HEK293 (cell line): ENCODE measurements around the gene CHRM4.

Source experiments
- ZNF138 ChIP-seq: fragments of 450-650 bp; formaldehyde crosslinking; IDR thresholded peaks from 2 replicates; pipeline ENCODE4 v1.5.1; 2016; ENCODE audit warnings: missing biosample characterization, missing genetic modification characterization, borderline replicate concordance
- ZNF670 ChIP-seq: fragments of 450-650 bp; formaldehyde crosslinking; IDR thresholded peaks from 2 replicates; pipeline ENCODE4 v1.5.1; 2016; ENCODE audit warnings: missing biosample characterization, missing genetic modification characterization, low read depth

DNA sequence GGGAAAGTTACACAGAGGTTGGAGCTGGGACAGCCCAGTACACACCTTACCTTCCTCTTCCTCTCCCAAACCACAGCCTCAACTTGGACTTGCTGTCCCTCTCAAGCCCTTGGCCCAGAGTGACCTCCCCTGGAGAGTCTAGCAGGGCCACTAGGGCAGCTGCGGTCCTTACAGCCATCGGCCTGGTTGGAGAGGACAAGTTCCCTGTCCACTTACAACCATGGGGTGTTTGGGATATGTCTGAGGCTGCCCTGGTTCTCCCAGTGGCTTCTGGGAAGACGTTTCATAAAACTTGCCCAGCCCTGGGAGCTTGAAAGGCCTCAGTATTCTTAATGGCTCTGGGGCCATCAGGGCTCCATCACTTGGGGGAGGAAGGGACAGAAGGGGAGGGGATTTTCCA, 57.4 kb downstream of the CHRM4 start:
- no peak for TF ChIP-seq ZNF138
- no peak for TF ChIP-seq ZNF670
